Body of pancreas (tissue), 4 donors: ENCODE results near the gene MRPS15. TPM values are rescaled to one million over a fixed set of nuclear protein-coding genes. Genes with fewer than 3 reads are reported as not detected.

Source experiments
- ATAC-seq: fragments of 150-250 bp; one replicate; pipeline ENCODE4 v1.9.1; 2016
- DNase-seq, 4 donors: peaks; one replicate each; pipeline ENCODE4 v3.0.0-alpha.2; 2019
- H3K27ac ChIP-seq, 4 donors: fragments of 200-600 bp; sonication (generic); 1 replicate in 3 of 4; 2 replicates in 1 of 4; pipeline versions ENCODE4 v1.5.1 to v1.6.1; 2016 to 2019; ENCODE audit warnings: mild to moderate bottlenecking in 1 of 4, mixed read lengths in 1 of 4, moderate library complexity in 1 of 4
- H3K27me3 ChIP-seq, 2 donors: fragments of 200-600 bp; sonication (generic); one replicate each; pipeline ENCODE4 v1.6.0; 2016; ENCODE audit warnings: mild to moderate bottlenecking in 1 of 2
- H3K36me3 ChIP-seq, 2 donors: fragments of 200-600 bp; sonication (generic); replicated peaks in 1 of 2; 2 replicates each; pipeline ENCODE4 v1.5.1; 2016; ENCODE audit warnings: low read depth in 2 of 2; ENCODE audit not compliant: insufficient read depth in 1 of 2
- H3K4me1 ChIP-seq: fragments of 200-600 bp; sonication (generic); one replicate; pipeline ENCODE4 v1.6.0; 2016
- H3K4me3 ChIP-seq, 2 donors: fragments of 200-600 bp; sonication (generic); 1 replicate in 1 of 2; 2 replicates in 1 of 2; pipeline ENCODE4 v1.5.1; 2016 to 2019
- H3K9me3 ChIP-seq, 3 donors: fragments of 200-600 bp; sonication (generic); 1 replicate in 2 of 3; 2 replicates in 1 of 3; pipeline ENCODE4 v1.5.1; 2016
- POLR2A ChIP-seq, 3 donors: fragments of 450-650 bp; IDR thresholded peaks; one replicate each; pipeline ENCODE4 v1.6.1; 2016; ENCODE audit warnings: antibody characterized with exemption in 3 of 3, mild to moderate bottlenecking in 2 of 3
- WGBS, 2 donors: methylation state at CpG; one replicate each; pipeline ENCODE4 v1.1.5; 2017; 5-methylcytosine and 5-hydroxymethylcytosine counted together
- intact Hi-C: fragments of 100-400 bp; cut with DNase I; formaldehyde crosslinking; loops from one replicate; pipeline ENCODE4 v1.15.1; 2023
- total RNA-seq, 2 donors: library from RNA; depleted of rRNA; stranded (reverse); fragments of >200 nt; gene quantifications; one replicate each; pipeline ENCODE4 v1.1.0, GENCODE V29; 2016
- TF ChIP-seq, protein P1 (sequence below), 7 experiments: fragments of 450-650 bp in 4 of 7; fragments of 200-600 bp in 3 of 7; sonication (generic) in 3 of 7; IDR thresholded peaks; one replicate each; pipeline ENCODE4 v1.5.1; 2016 to 2019; ENCODE audit warnings: antibody characterized with exemption in 7 of 7

Gene MRPS15
- total RNA-seq, 2 donors from 2014 or later: 24.4 to 31.1 TPM

DNA sequence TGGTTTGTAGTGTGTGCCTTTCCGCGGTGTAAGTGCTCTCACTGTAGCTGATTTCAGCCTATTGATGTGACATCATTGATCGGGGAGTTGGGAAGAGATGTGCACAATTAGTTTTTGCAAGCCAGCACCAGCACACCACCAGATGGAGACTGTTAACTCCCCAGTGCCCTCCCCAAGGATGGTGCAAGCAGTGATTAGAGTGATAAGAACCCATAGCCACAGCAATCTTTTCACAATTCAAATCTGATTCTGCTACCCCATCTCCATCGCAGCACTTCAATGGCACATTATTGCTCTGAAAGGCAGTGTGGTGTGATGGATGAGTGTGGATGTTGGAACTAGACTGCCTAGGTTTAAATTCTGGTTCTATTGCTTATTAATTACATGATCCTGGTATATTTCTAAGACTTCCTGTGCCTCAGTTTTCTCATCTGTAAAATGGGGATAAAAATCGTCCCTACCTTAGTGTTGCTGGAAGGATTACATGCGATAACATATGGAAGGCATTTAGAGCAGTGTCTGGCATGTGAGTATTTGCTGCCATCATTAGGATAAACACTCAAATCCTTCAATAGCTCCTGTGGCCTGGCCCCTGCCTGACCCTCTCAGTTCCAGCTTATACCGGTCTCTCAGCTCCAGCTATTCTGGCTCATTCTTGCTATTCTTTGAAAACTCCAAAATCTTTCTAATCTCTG is 11.9 kb upstream of the MRPS15 start:
- WGBS, 2 donors: 69 to 73% methylated on average over 7 of the region's 7 CpGs
- no peak for DNase-seq
- Histone ChIP-seq H3K4me3 (no peak overlapping the region), H3K4me1 (no peaks in the 10 kb centered on the region), H3K9me3 (no peaks in the 10 kb centered on the region), H3K27me3 (no peaks in the 10 kb centered on the region), H3K27ac (no peak overlapping the region), H3K36me3 (no peaks in the 10 kb centered on the region)
- no peak for TF ChIP-seq POLR2A (IDR thresholded peaks at IDR 0.05)
- TF ChIP-seq, protein P1, sequence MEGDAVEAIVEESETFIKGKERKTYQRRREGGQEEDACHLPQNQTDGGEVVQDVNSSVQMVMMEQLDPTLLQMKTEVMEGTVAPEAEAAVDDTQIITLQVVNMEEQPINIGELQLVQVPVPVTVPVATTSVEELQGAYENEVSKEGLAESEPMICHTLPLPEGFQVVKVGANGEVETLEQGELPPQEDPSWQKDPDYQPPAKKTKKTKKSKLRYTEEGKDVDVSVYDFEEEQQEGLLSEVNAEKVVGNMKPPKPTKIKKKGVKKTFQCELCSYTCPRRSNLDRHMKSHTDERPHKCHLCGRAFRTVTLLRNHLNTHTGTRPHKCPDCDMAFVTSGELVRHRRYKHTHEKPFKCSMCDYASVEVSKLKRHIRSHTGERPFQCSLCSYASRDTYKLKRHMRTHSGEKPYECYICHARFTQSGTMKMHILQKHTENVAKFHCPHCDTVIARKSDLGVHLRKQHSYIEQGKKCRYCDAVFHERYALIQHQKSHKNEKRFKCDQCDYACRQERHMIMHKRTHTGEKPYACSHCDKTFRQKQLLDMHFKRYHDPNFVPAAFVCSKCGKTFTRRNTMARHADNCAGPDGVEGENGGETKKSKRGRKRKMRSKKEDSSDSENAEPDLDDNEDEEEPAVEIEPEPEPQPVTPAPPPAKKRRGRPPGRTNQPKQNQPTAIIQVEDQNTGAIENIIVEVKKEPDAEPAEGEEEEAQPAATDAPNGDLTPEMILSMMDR (IDR thresholded peaks at IDR 0.05): no peak
- intact Hi-C loops: no loop called here
- ATAC-seq: no peak

DNA sequence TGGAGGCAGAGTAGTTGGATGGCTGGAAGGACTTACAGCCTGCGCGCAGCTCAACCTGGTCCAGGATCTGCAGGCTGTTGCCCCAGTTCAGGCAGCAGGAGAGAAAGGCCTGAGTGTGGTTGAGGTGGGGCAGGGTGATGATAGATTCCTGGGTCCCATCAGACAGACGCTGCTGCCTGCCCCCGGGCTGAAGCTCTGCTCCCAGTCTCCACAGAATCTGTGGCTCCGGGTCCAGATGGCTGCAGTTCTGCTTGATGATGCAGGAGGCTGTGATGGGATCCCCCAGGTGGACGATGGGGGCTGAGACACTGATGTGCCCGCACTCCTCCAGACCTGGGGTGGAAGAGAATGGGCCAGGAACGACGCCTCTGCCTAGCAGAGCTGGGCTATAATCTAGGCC is 11.2 kb upstream of the MRPS15 start:
- Histone ChIP-seq H3K9me3 (no peaks in the 10 kb centered on the region), H3K36me3 (no peaks in the 10 kb centered on the region), H3K27ac (no peak overlapping the region), H3K4me1 (no peaks in the 10 kb centered on the region), H3K27me3 (no peaks in the 10 kb centered on the region), H3K4me3 (no peak overlapping the region)
- WGBS, 2 donors: 70 to 82% methylated on average over 5 to 9 of the region's 9 CpGs
- intact Hi-C loops: no loop called here
- DNase-seq: no peak
- TF ChIP-seq POLR2A (IDR thresholded peaks at IDR 0.05): no peak
- TF ChIP-seq, protein P1 (IDR thresholded peaks at IDR 0.05): no peak
- ATAC-seq: no peak

- ATAC-seq: no peak
- TF ChIP-seq, protein P1 (IDR thresholded peaks at IDR 0.05): no peak
- no peak for TF ChIP-seq POLR2A (IDR thresholded peaks at IDR 0.05)
- Histone ChIP-seq H3K36me3 (no peaks in the 10 kb centered on the region), H3K4me3 (no peak overlapping the region), H3K27ac (no peak overlapping the region), H3K4me1 (no peaks in the 10 kb centered on the region), H3K27me3 (no peaks in the 10 kb centered on the region), H3K9me3 (no peaks in the 10 kb centered on the region)
- intact Hi-C loops: no loop called here
- 69 to 82% methylated on average over 6 of the region's 6 CpGs for WGBS, 2 donors
- DNase-seq: no peak
Measured at GRCh38 chr1:36472656-36473055, 8.5 kb upstream of the MRPS15 start.

- Histone ChIP-seq H3K36me3 (no peaks in the 10 kb centered on the region), H3K4me1 (no peaks in the 10 kb centered on the region), H3K27ac (no peak overlapping the region), H3K4me3 (no peak overlapping the region), H3K27me3 (no peaks in the 10 kb centered on the region), H3K9me3 (no peaks in the 10 kb centered on the region)
- no peak for TF ChIP-seq POLR2A (IDR thresholded peaks at IDR 0.05)
- TF ChIP-seq, protein P1 (IDR thresholded peaks at IDR 0.05): no peak
- DNase-seq (no peak), ATAC-seq (no peak)
- WGBS, 2 donors: 68 to 71% methylated on average over 7 to 20 of the region's 22 CpGs
- intact Hi-C loops: no loop called here
Measured at GRCh38 chr1:36471830-36472641, 7.9 kb upstream of the MRPS15 start.
